ENCODE data around the gene TMC3.

TMC3 gene

GRCh38 chr15:81317642-81318017, 56.4 kb downstream of the TMC3 start:
- DNase-seq: no peak

GRCh38 chr15:81316267-81316666, 57.7 kb downstream of the TMC3 start:
- DNase-seq: no peak

- no peak for DNase-seq
These were observed 58.4 kb downstream of the TMC3 start for GRCh38 chr15:81315452-81316175.

- DNase-seq: no peak
These were observed 59.6 kb downstream of the TMC3 start for GRCh38 chr15:81314378-81314777.

- DNase-seq: no peak
These were observed 60.3 kb downstream of the TMC3 start for GRCh38 chr15:81313686-81314085.

GRCh38 chr15:81312790-81313543, 61.0 kb downstream of the TMC3 start:
- DNase-seq: no peak

DNA sequence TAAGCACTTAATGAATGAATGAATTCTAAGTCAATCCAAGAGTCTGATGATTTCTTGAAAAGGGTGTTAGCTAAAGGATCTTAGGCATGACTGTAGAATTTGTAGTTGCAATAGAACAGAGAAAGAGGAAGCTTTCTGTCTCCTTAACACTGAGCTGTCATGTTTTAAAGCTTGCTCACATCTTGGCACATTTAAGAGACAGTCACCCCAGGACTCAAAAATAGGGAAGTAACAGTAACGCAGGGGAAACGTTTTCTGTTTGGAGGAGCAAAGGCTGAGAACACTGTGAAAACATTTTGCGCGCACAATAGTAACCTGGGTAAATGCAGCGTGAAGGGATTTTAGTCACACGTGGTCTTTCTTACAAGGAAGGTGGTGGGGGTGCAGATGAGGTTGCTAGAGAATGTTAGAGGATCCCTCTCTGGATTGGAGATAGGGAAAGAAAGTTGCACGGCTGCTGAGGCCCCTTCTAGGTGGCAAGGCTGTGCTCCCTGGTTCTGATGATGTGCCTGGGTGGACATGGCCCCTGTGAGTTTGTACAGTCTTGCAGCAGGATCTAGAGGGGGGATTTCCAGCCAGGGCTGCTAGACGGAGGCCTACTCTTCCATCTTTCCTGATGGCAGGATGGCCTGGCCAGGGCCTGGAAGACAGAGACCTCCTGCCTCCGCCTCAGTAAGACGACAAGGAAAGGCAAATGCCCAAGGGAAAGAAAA, 62.1 kb downstream of the TMC3 start:
- no peak for DNase-seq

- no peak for DNase-seq
These were observed 63.5 kb downstream of the TMC3 start for GRCh38 chr15:81310480-81310879.

GRCh38 chr15:81309647-81310450, 64.2 kb downstream of the TMC3 start:
- no peak for DNase-seq

- DNase-seq: no peak
These were observed 65.8 kb downstream of the TMC3 start for GRCh38 chr15:81308260-81308659.

GRCh38 chr15:81304226-81304625, 69.8 kb downstream of the TMC3 start:
- DNase-seq: no peak

- no peak for DNase-seq
These were observed 70.5 kb downstream of the TMC3 start for GRCh38 chr15:81303244-81304225.

DNA sequence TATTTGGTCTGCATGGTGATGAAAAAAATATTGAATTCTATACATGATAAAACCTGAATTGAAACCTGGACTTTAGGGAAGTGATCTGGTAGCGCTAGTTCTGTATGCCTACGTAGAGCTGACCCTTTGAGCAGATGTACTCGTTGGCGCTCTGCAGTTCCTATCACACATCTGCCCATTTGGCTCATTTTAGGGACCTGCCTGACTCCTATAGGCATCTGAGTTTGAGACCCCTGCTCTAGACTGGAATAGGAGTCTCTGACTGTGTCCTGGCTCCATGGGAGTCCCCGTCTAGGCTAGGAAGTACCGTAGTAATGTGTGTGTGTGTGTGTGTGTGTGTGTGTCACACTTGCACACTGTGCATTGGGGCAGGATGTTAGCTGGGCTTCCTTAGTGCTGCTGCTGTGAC, 71.3 kb downstream of the TMC3 start:
- no peak for DNase-seq

DNA sequence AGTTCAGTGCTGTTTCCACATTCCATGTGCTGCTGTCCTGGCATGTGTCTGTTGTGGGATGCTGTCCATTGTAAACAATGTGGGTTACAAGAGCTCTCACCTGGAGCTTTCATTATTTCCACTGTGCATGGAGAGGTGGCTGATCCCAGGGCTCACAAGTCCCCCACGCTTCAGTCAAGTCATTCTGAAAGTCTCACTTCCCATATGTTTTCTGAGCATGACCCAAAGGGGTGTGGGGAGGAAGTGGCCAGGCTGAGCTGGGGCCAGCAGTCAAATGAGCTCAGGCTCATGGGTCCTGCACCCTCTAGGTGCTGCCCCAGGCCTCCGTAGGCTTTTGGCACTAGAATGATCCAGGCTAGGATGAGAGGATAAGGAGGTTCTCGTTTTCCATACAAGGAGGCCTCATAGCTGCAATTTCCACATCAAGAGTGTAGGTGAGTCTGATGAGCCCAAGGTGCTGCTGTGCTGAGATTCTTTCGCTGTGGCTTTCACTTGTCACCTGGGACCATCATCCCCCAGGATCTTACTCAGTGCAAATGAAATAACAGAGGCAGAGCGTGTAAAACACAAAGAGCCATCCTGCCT, 72.1 kb downstream of the TMC3 start:
- DNase-seq: no peak

GRCh38 chr15:81301385-81301784, 72.6 kb downstream of the TMC3 start:
- DNase-seq: no peak

- DNase-seq: no peak
These were observed 74.3 kb downstream of the TMC3 start for GRCh38 chr15:81299630-81300273.

- DNase-seq: no peak
These were observed 74.9 kb downstream of the TMC3 start for GRCh38 chr15:81299156-81299555.

- no peak for DNase-seq
These were observed 75.4 kb downstream of the TMC3 start for GRCh38 chr15:81298611-81299010.

GRCh38 chr15:81297603-81298575, 76.1 kb downstream of the TMC3 start:
- no peak for DNase-seq

DNA sequence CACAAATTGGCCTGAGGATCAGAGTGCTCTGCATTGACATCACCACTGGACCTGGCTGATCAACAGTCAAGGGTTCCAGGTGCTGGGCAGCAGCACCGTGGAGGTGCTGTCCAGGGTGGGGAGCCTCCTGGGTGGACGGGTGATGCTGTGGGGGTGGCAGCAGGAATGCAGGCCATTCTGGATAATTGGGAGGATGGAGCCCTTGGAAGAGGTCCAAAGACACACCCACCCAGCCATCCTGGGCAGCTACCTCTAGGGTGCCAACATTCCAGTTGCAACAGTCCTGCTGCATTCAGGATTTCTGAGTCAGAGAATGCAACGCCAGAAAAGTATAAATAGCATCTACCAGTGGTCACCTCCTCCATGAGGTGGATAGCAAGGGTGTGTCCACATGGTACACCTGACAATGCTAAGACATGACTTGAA, 76.9 kb downstream of the TMC3 start:
- no peak for DNase-seq

Data from NCI-H1436 treated with DMSO at 0.1 percent for 48 hours (cell line).